GM19351 (cell line): Measurements from ENCODE around the gene TCF7.
A peak's percentile ranks its signal among the peaks of the same experiment; 100 is the strongest.

ENCODE experiments used
- ATAC-seq: cut with Tn5 transposase; IDR thresholded peaks from one replicate; pipeline ENCODE4 v1.9.1; 2021; ENCODE audit warnings: mild to moderate bottlenecking, moderate library complexity; ENCODE audit not compliant: unreplicated experiment

The TCF7 gene

DNA sequence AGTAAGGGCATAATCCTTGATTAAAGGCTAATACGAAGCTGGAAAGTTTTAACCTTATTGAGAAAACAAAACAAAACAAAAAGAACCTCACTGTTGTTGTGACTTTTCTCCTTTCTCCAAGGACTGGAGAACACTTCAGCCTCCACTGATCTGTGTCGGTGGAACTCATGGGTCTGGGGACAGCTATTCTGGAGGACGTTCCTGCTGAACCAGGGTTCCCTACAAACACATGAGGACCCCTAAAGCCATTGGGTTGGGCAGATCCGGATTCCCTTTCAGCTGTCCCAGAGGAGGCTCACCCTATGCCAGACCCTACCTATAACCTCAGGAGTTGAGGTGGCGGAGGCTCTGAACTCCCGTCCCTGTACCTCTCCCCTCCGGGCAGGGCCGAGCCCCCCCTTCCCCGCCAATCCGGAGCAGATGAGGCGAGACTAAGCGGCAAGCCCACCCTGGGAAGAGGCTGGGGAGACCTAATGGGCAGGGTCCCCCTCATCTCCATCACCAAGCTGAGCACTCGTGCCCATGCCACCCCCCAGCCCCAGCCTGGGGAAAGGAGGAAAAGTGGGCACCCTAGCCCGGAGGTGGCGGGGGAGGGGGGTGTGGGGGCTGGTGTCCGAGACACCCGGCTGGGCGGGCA, 1.6 kb upstream of the TCF7 start:
- no peak for ATAC-seq

DNA sequence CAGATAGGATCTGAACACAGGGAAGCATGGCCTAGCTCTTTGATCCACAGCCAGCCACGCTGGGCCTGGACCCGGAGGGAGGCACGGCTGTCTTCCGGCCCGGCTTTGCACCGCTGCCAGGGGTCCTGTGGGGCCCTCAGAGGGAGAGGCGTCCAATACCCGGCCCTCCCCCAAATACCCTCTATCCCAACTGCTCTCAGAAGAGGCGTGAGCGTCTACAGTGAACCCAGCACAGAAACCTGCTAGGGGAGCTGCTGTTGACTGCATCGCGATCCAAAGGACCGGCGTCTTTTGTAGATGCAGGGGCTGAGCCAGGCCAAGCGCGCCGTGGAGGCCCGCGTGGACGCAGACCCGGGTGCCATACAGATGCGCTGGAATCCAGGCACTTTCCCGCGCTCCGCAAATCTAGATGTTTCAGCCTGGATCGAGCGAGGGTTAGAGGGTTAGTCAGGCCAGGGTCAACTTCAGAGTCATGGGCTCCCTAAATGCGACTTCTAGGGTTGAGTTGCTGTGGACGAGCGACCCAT, 1.1 kb upstream of the TCF7 start:
- no peak for ATAC-seq

DNA sequence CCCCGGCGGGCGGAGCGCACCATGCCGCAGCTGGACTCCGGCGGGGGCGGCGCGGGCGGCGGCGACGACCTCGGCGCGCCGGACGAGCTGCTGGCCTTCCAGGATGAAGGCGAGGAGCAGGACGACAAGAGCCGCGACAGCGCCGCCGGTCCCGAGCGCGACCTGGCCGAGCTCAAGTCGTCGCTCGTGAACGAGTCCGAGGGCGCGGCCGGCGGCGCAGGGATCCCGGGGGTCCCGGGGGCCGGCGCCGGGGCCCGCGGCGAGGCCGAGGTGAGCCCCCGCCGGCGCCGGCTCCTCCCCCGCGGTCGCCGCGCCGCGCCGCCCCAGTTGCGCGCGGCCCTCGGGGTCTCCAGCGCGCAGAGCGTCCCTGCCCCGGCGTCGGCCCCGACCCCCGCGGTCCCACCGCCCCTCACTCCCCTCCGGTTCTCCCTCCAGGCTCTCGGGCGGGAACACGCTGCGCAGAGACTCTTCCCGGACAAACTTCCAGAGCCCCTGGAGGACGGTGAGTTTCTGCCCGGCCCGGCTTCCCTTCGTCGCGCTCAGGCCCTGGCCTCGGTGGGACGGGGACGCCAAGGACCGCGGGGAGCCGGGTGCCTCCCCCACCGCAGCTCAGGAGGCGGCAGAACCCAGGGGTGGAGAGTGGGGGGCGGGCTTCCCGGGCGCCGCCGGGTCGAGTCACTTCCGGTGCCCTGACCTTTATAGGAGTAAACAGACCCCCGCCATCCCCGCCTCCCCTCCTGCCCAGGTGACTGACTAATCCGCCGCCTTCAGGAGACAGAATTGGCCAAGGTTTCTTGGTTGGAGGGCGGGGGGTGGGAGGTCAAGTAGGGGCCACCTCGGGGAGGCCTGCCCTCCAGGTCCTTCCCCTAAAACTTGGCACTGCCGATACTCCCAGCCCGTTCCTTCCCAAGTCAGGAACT, 665 bp downstream of the TCF7 start:
- no peak for ATAC-seq

DNA sequence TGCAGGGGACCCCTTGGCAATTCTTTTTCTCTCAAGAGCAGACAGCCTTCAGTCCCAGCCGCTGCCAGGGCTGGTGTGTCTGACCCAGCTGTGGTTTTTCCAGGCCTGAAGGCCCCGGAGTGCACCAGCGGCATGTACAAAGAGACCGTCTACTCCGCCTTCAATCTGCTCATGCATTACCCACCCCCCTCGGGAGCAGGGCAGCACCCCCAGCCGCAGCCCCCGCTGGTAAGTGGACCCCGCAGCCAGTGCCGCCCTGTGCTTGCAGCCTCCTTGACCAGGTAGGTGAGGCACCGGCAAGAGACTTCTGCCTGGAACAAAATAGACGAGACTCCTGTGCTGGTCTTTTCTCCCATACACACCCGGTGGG, 1.3 kb downstream of the TCF7 start:
- ATAC-seq = no peak

DNA sequence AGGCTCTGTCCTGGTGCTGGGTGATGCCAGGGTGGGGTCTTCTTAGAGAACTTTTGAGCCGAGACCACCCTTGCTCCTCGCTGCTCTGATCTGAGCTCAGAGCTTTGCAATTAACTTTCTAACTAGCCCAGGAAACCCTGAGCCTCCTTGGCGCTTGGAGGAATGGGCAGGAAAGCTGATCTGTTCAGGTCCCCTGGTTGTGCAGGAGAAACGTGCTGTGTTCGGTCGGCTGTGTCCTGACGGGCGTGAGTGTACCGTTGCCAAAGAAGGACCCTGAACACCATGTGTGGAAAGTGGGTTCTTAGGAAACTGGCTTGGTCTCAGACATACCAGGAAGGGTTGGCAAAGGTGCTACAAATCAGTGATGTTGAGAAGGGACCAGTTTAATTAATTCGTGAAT, 1.8 kb downstream of the TCF7 start:
- no peak for ATAC-seq

DNA sequence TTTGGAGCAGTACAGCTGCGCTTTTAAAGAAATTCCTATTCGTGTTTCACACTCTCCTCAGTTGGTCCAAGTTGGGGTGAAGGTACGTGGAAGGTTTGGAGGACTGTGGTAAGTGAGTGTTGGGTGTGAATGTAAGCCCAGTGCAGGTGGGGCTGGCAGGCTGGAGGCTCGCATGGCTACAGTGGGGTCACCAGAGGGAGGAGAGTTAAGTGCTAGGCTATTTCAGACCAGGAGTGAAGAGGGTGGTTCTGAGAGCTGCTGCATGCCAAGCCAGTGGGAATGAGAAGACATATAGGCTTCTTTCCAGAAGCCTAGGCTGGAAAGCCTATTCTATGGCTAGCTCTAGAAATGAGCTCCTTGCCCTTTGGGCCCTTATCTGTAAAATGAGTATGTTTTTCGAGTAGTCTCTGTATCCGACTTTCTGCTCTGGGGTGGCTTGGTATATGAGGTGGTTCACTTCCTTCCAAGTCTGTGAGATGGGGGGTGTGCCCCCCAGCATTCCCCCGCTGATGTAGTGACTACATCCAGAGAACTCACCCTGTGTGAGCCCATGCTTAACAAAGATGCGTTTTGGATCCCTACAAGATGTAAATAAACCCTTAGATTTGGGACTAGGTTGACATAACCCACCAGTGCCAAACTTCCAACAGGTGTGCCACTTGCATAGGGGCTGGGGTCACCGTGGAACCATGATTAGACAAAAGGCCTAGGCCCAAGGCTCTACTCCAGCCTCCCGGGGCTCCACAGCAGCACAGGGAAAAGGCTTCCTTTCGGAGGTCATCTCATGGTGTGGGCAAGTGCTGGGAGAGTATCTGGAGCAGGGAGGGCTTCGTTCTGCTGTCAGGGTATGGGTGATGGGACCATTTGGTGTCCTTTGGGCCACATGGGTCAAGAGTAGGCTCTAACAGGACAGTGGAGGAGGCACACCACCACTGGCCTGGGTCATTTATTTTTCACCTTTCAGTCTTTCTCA, 2.6 kb downstream of the TCF7 start:
- no peak for ATAC-seq

DNA sequence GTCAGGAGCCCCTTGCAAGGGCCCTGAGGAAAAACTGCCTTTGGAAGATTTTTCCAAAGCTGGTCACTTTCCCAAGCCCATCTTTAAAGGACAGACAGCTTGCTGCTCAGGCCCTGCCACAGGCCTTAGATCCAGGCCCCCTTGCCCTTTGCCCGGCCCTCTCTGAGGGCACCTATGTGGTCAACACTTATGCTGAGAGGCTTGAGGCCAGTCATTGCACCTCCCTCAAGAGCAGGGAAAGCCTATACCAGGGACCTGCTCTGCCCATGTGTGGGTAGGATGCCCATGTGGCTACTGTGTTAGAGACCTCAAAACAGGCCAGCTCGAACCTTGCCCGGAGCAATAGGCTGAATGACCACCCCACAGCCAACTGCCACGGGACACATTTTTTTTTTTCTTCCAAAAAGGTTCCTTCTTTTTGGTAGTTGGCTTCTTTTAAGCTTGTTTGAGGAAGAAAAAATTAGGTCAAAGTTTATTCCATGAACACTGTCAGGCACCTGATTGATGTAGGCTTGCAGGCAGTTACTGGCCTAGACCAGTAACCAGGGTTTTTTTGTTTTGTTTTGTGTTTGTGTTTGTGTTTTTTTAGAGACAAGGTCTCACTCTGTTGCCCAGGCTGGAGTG, 3.8 kb downstream of the TCF7 start:
- no peak for ATAC-seq

DNA sequence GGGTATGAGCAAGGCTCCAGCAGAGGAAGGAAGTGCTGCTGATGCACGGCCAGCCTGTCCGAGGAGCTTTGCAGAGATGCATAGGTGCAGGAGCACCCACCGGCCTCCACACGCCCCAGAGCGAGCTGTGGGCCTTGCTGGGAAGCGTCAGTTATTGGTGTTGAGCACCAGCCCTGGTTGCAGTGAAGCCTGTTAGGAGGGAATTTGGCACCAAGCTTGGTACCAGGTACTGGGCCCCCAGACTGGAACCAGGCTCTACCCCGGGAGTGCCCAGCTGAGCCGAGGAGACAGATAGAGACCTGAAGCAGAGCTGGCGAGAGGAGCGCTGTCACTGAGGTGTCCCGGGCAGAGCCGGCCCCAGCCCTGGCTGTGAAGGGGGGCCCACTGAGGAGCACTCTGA, 5.2 kb downstream of the TCF7 start:
- ATAC-seq = no peak

DNA sequence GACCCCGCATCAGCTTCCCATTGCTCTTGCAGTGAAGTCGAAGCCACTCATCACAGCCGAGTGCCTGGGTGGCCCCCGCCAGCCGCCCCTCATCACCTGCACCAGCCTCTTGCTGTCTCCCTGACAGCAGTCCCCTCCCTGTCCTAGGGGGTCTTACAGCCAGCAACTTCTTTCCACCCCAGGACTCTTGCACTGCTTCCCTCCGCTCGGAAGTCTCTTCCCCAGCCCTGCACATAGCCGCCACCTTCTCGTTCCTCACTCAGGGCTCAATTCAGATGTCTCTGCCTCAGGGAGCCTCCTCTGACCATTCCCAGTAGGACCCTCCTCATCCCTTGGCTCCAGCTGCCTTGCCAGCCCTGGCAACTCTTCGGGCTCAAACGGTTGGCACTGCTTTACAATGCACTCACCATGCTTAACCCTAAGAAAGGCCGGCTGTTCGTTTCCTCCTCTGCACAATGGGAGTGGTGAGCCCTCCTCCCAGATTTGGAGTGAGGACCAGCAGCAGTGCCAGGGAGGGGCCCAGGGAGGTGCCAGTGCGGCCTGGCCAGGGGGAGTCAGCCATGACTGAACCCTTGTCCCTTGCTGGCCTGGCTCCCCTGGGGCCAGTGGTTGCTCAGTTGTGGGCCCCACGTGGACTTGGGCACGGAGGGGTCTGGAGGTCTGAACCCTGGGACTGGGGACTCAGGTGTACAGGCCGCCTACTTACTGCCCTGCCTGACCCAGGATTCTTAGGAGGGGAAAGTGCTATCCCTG, 6.1 kb downstream of the TCF7 start:
- no peak for ATAC-seq

DNA sequence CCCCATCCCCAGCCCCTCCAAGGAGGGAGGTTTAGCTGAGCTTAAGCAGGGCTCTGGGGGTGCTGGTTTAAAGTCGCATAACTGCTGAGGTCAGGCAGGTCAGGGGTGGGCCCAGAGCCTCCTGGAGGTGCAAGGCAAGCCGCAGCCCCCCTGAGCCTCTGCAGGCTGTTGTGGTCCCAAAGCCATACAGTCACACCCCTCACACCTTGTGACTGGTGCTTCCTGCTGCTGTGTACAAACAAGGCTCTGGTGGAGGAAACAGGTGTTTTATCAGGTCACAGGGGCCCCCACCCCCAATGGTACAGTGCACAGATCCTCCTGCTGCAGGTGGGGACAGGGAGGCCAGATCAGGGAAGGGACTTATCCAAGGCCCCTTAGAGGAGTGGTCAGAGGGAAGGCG, 8.0 kb downstream of the TCF7 start:
- ATAC-seq = no peak

DNA sequence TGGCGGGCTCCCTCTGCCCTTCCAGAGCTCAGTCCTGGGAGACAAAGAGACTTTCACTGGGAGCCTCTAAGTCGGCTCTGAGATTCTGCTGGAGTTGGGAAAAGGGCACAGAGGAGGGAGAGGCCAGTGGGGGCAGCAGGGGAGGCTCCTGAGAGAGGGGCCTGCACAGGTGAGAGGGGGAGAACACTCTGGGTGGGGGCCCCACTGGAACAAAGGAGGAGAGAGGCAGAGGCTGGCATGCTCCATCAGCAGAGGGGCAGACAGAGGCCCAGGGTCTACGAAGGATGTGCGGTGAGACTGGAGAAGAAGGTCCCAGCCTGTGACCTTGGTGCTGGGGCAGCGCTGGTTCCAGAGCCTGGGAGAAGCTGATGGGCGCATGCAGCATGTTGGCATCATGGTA, 8.9 kb downstream of the TCF7 start:
- no peak for ATAC-seq

DNA sequence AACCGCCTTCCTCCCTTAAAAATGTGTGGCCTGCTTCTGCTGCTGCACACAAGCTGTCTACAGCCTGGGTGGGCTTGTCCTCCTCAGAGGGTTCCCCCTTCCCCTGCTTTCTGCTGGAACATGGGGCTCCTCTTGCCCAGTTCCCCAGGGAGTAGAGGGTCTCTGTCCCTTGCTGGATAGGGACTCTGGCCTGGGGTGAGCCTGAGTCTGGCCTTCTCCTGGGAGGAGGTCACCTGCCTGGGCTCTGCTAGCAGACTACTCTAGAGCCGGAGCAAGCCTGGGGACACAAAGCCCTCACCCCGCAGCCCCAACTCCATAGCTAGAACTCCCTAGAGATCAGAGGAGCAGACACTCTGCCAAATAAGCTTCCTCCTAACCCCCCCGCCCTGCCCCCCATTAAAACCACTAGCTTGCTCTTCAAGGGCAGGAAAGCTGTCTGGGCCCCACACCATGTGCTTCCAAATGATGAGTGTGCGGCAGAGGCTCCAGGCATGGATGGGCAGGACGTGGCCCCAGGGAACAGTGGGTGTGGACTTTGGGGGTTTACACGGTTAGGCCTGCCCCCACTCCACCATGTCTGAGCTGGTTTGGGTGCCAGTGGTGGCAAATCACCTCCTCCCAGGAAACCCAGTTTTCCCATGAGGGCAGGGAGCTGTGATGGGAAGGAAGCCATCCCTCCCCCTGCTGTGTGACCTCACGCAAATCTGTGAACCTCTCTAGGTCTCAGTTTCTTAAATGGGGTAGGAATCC, 10.0 kb downstream of the TCF7 start:
- no peak for ATAC-seq

DNA sequence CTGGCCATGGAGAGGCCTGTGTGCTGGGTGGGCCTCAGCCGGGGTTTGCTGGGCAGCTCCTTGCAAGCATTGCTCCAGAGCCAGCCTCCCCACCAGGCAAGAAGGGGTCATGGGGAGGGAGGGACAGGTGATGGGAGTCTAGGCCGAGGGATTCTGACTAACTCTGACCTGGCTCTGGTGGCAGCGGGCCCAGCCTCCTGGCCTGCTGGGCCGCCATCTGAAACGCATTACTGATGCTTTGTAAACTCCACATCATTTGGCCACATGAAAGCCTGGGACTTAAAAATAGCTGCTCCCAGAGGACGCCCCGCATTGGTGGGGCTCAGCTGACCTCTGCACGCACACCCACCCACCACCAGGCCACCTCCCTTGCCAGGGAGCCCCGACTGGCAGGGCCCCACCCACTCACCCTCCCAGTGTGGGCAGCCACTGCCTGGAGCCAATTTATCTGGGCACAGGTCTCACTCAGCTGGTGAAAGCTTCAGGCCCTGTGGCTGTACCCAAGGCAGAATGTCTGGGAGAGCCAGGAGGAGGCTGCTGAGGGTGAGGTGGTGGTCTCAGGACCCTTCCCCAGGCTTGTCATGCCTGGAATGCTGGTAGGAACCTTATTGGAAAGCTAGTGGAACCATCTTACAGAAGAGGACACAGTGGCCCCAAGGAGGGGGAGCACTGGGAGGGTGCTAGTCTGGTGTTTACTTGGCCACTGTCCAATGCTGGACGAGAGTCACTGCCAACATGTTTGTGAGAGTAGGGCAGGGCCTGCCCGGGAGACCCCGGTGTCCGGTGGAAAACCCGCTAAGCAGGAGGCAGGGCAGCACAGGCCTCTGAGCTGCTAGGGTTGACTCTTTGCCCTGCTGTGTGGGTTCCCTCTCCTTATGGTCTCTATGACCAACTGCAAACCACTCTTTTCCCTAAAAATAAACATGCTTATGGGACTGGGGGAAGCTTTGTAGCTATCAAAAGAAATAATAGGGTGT, 10.8 kb downstream of the TCF7 start:
- ATAC-seq = no peak

DNA sequence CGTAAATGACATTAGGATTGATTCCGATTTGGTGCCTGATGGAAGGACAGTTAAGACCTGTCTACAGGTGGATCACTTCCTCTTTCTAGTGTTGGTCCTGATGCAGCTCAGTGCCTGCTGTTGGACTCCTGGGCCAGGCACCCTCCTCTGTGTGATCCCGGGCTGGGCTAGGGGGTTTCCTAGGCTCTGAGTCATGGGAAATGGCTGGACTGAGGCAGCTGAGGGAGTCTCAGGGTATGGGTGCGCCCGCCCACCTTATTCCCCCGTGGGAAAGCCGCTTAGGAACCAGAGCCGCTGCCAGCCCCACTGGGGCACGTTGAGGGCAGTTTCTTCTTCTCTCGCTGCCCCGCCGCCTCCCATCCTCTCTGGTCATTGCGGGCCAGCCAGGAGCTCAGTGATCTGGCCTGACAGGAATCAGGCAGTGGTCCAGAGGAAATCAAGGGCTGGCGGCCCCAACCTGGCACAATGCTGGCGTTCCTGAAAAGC, 12.9 kb downstream of the TCF7 start:
- peak; percentile 67 for ATAC-seq

DNA sequence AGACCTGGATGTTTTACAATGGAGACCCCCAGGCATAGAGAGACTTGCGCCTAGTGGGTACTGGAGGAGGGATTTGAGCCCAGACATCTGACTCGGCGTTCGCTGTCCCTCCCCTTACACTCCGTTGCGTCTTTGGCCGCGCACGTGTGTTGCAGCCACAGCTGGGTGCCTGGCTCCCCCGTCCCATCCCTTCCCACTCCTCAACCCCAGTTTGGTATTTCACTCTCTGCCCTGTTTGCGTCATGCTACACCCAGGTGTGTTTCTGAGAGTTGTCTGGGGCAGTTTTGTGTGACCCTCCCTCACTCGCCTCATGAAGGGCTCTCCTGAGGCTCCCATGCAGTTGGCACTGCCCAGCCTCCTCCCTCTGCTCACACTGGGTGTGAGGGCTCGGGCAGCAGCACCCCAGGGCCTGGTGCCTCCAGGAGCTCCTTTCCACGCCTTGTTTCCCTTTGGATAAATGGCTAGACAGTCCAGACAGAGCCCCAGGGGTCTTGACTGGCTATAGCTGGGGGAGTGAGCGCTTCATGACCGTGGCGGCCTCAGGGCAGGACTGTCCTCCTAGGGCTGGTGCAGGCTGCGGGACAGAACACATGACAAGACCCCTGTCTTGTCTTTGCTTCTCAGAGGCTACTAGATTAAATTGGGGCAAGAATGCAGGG, 13.6 kb downstream of the TCF7 start:
- no peak for ATAC-seq

DNA sequence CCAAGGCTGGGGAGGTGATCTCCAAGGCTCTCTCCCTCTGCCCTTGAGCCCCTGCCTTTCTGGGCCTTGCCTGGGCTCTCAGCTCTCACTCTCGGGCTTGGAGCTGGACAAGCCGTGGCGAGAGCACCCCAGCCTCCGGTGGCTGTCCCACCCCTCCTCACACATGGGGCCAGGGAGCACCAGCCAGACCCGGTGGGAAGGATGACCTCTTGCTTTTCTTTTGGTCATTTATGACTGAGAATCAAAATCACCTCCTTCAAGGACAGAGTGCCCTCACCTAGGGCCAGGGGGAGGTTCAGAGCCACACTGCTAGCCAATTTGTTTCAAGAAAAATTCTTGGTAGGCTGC, 14.1 kb downstream of the TCF7 start:
- ATAC-seq = no peak

DNA sequence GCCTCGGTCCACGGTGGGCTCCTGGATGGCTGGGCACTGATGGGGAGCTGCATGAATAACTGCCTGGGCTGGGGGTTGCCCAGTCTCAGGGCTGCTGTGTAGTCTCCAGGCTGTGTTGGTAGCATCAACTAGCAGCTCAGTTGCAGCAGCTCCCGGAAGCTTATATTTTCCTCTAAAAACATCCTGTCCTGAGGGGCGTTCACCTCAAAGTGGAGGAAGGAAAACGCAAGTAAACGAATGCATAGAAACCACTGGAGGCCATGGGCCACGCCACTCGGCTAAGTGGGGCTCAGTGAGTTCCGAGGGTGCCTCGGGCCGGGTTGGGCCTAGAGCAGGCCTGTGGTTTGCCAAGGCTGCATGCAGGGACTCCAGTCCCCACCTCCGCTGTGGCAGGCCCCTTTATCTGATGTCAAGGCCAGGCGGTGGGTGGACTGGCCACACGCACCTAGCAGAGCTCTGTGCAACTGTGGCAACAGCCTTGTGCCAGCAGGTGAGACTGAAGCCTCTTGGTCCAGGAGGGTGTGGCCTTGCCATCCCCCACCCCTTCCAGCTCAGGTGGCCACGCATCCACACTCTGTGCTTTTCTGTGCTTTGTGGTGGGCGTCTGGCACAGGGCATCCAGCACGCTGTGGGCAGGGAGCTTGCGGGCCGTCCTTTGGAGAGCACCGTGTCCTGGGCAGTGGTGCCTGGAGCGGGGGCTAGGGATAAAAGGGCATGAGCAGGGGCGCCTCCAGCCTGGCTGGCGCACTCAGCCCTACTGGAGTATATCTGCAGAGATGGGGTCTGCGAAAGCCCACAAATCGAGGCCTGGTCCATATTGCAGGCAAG, 15.1 kb downstream of the TCF7 start:
- ATAC-seq = no peak
